Activated naive CD4-positive, alpha-beta T cell treated with anti-CD3 and anti-CD28 coated beads, Interleukin-2, amount 10 ng/mL, durations not matched to agents 5 hours and 36 hours (primary cell): ENCODE data around the gene DAAM1. TPM values are rescaled to one million over a fixed set of nuclear protein-coding genes. Genes with fewer than 3 reads are reported as not detected.

ENCODE experiments used
- total RNA-seq, 2 experiments: library from RNA; stranded (reverse); gene quantifications; one replicate each; pipeline ENCODE4 v1.2.3, GENCODE V29; 2021

DAAM1 gene
- 10 to 100 TPM; 15.2 to 16.1 TPM for total RNA-seq

DNA sequence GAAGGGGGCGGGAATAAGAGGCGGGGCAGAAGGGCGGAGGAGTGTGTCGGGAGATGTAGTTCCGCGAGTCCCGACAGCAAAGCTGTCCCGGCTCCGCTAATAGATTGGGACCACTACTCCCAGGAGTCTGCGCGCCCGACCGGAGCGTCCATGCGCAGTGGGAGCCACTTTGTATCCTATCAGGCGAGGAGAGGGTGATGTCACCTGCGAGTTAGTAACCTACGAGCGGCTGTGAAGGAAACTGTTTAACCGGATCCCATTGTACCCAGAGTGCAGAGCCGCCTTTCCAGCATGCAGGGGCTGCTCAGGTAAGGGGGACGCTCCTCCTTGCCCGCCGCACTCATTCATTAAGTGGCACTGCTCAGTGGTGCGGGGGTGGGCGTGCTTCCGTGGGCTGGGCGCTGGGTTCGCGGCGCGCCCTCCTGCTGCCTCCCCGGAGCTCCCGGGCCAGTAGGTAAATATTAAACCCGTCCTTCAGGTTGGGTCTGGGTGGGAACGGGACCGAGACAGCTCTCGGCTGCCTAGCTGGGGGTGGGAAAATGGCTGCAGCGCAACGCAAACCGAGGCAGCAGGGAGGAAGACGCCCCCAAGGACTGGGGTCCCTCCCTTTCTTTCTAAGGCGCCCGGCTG is at the start of gene DAAM1:
Gene DAAM1, plus strand, starts transcription at position 207 of the 630 bp plus-strand sequence. CDS start 74,811 bp downstream, outside the sequence.

